ENCODE results near the gene MAP3K7.

The MAP3K7 gene

DNA sequence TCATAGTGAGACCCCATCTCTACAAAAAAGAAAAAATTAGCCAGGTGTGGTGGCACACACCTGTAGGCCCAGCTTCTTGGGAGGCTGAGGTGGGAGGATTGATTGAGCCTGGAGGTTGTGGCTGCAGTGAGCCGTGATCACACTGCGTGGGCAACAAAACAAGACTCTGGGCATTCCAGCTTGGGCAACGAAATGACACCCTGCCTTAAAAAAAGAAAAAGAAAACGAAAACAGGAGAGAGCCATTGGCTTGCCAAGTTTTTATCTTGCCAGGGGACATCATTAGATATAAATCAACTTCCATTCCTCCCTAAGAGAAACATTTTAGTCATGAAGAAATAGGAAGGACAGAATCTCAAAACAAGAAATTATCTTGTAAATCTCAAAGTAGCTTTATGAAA, 109.5 kb downstream of the MAP3K7 start:
- Mint-ChIP-seq H3K4me3 (no peak overlapping the region), H3K9me3 (no peaks in the 10 kb centered on the region), H3K27ac (no peak overlapping the region), H3K4me1 (peaks cover 14% of the 10 kb centered on the region), H3K27me3 (no peaks in the 10 kb centered on the region), H3K36me3 (no peaks in the 10 kb centered on the region)
- no peak for ATAC-seq (ENCODE audit: low read depth)
- no peak for DNase-seq (ENCODE audit: low spot score in 2 of 2)

DNA sequence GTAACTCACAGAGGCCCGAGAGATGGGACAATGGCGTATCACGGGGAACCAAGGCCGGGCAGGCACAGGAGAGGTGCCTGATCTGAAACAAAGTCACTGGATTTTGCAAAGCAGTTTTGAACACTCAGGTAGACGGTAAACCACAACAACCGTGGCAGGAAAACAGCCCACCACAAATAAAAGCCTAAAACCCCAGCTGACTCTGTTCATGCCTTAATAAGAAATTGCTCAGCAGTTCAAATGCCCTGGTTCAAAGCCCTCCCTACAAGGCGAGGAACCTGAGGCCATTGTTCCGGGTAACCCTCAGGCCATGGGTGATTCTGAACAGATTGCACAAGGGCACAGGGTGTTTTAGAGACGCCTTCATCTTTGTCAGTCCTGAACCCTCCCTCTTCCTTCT, 114.2 kb downstream of the MAP3K7 start:
- no peak for ATAC-seq (ENCODE audit: low read depth)
- Mint-ChIP-seq H3K36me3 (no peaks in the 10 kb centered on the region), H3K27me3 (peaks cover 3% of the 10 kb centered on the region), H3K27ac (no peak overlapping the region), H3K4me1 (peaks cover 8% of the 10 kb centered on the region), H3K9me3 (no peaks in the 10 kb centered on the region), H3K4me3 (no peak overlapping the region)
- DNase-seq (ENCODE audit: low spot score in 2 of 2): no peak

DNA sequence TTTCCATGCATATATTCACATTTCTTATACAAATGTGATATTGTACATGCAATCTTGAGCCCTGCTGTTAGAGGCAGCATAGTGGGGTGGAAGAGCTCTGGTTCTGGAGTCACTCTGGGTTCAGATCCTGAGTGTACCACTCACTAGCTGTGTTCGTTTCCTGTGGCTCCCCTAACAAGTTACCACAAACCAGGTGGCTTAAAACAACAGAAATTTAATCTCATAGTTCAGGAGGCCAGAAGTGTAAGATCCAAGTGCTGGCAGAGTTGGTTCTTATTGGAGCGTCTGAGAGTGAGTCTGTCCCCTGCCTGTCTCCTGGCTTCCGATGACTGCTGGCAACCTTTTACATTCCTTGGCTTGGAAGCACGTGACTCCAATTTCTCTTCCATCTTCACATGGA, 115.6 kb downstream of the MAP3K7 start:
- H3K9me3 Mint-ChIP-seq: no peaks in the 10 kb centered on the region
- H3K36me3 Mint-ChIP-seq: no peaks in the 10 kb centered on the region
- DNase-seq (ENCODE audit: low spot score in 2 of 2): no peak
- no peak overlapping the region for H3K27ac Mint-ChIP-seq
- H3K27me3 Mint-ChIP-seq: peaks cover 3% of the 10 kb centered on the region
- ATAC-seq (ENCODE audit: low read depth): no peak
- peaks cover 6% of the 10 kb centered on the region for H3K4me1 Mint-ChIP-seq
- H3K4me3 Mint-ChIP-seq: no peak overlapping the region

DNA sequence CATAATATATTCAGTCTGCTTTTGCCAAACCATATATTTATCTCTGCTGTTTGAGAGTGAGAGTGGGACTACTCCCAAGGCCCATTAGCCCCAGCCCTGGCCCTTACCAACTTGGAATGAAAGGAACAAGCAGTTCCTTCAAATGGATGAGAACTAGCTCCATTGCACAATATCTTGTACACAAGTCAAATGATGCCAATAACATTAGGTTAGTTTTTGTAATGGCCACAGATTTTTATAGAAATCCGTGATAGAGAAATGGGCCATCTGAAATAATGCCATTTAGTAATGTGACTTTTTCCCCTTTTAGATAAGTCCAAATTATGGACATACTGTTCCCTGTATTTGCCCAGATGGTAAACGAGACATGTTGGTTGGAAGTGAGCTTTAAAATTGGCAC, 117.0 kb downstream of the MAP3K7 start:
- Mint-ChIP-seq H3K9me3 (no peaks in the 10 kb centered on the region), H3K27me3 (peaks cover 3% of the 10 kb centered on the region)

DNA sequence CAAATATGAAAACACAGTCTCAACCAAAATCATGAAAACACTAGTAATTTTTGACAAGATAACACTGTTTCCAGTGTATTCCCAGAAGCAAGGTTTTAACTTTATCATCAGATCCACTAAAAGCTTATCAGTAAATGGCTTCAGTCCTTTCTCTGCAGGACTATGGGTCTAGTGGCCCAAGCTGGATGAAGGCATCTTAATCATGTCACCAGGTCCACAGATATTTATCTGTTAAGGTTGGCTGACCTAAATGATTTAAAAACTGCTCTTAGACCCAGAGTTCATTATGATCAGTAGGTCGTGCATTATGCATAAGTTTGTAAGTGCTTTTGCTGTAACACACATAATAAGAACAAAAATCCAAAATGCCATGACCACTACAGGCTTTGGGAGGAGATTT, 118.0 kb downstream of the MAP3K7 start:
- no peak overlapping the region for H3K4me3 Mint-ChIP-seq
- no peak overlapping the region for H3K27ac Mint-ChIP-seq
- H3K9me3 Mint-ChIP-seq: no peaks in the 10 kb centered on the region
- DNase-seq (ENCODE audit: low spot score in 2 of 2) (no peak), ATAC-seq (ENCODE audit: low read depth) (no peak)
- peaks cover 5% of the 10 kb centered on the region for H3K4me1 Mint-ChIP-seq
- peaks cover 3% of the 10 kb centered on the region for H3K27me3 Mint-ChIP-seq
- no peaks in the 10 kb centered on the region for H3K36me3 Mint-ChIP-seq

More for the DNA sequence above, 117.0 kb downstream of the MAP3K7 start:
- Mint-ChIP-seq H3K4me1 (peaks cover 5% of the 10 kb centered on the region), H3K36me3 (no peaks in the 10 kb centered on the region), H3K27ac (no peak overlapping the region), H3K4me3 (no peak overlapping the region)
- ATAC-seq (ENCODE audit: low read depth): no peak
- no peak for DNase-seq (ENCODE audit: low spot score in 2 of 2)

DNA sequence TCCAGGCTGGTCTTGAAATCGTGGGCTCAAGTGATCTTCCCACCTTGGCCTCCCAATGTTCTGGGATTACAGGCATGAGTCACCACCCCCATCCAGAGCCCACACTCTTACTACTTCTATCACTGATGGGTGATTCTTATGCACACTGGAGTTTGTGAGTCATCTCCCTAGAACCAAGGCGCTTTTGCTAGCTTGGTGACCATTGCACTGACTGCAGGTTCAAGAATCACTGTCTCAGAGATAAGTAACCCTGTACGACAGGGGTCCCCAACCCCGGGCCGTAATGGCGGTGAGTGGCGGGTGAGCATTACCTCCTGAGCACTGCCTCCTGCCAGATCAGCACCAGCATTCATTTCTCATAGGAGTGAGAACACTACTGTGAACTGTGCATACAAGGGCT, 118.8 kb downstream of the MAP3K7 start:
- Mint-ChIP-seq H3K4me3 (no peak overlapping the region), H3K9me3 (no peaks in the 10 kb centered on the region), H3K36me3 (no peaks in the 10 kb centered on the region), H3K27me3 (peaks cover 3% of the 10 kb centered on the region), H3K4me1 (peaks cover 5% of the 10 kb centered on the region), H3K27ac (no peak overlapping the region)
- no peak for DNase-seq (ENCODE audit: low spot score in 2 of 2)
- no peak for ATAC-seq (ENCODE audit: low read depth)

DNA sequence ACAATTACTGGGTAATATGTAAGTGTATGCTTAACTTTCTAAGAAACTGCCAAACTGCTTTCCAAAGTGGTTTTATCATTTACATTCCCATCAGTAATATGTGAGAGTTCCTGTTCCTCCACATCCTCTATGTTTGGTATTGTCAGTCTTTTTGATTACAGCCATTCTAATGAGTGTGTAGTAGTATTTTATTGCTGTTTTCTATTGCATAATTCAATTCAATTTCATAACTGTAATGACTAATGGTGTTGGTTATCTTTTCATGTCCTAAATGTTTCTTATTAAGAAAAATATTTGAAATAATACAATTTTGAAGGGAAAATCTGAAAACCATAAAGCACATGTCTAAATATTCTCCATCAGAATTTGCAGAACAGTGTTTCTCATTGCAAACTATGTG, 119.3 kb downstream of the MAP3K7 start:
- Mint-ChIP-seq H3K4me3 (no peak overlapping the region), H3K27ac (no peak overlapping the region), H3K4me1 (peaks cover 5% of the 10 kb centered on the region), H3K27me3 (peaks cover 3% of the 10 kb centered on the region), H3K9me3 (no peaks in the 10 kb centered on the region), H3K36me3 (no peaks in the 10 kb centered on the region)
- ATAC-seq (ENCODE audit: low read depth) (no peak), DNase-seq (ENCODE audit: low spot score in 2 of 2) (no peak)

DNA sequence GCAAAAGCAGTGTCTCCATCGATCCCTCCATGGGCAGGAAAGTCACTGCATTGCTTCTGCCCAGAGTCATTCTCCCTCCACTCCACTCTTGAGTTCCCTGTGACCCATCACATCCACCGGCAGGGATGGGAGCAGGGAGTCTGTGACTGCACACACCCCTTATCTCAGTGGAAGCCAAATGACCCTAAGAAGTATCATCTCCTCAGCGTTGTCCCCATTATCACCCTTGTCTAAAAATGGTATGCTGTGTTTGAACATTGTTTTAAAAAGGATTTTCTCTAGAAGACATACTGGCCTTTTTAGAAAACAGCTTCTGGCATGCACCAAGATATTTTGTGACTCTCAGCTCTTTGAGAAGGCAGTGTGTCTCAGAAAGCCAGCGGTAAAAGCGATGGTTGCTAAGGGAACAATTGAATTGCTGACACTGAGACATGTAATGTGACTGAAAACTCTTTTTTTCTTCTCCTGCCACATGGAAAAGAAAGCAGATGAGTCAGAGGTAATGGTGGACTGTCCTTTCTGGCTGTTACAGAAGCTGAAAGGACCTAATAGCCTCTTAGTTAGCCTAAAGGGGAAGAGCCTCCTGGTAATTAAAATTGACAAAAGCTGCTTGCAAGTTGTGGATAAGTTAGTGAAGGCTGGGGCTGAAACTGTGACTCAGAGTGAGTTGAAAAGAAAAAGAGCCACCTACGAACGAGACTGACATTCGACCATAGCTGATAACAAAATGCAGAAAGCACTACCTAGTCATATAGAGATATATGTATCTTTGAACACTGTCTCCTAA, 120.5 kb downstream of the MAP3K7 start:
- Mint-ChIP-seq H3K9me3 (no peaks in the 10 kb centered on the region), H3K4me3 (no peak overlapping the region), H3K4me1 (peaks cover 5% of the 10 kb centered on the region), H3K27me3 (peaks cover 2% of the 10 kb centered on the region), H3K36me3 (no peaks in the 10 kb centered on the region), H3K27ac (no peak overlapping the region)
- no peak for ATAC-seq (ENCODE audit: low read depth)
- DNase-seq (ENCODE audit: low spot score in 2 of 2): no peak

DNA sequence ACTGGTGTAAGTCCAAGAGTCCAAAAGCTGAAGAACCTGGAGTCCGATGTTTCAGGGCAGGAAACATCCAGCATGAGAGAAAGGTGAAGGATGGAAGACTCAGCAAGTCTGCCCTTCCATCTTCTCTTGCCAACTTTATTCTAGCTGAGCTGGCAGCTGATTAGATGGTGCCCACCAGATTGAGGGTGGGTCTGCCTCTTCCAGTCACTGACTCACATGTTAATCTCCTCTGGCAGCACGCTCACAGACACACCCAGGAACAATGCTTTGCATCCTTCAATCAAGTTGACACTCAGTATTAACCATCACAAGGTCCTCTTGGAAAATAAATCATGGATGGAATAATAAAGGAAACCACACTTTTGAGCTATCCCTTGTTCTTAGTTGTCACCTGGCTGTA, 121.2 kb downstream of the MAP3K7 start:
- H3K4me1 Mint-ChIP-seq: peaks cover 5% of the 10 kb centered on the region

DNA sequence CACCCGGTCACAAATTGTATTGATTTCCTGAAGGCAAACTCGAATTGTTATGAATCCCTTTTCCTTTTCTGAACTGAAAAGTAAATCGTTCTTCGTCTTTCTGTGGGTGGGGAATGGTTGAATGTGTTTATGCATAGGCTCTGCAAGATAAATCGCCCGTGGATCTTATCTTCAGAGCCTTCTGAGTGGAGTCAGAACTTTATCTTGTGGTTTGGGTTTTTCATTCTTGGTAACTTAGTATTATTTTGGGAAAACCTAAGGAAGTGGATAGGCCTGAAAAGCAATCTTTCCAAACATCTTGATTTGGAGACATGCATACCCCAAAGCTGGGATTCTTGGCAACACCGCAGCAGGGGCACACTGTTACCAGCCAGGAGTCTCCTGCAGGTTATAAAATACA, 122.4 kb downstream of the MAP3K7 start:
- peaks cover 5% of the 10 kb centered on the region for H3K4me1 Mint-ChIP-seq
- H3K27ac Mint-ChIP-seq: no peak overlapping the region
- no peak overlapping the region for H3K4me3 Mint-ChIP-seq
- no peaks in the 10 kb centered on the region for H3K27me3 Mint-ChIP-seq
- H3K36me3 Mint-ChIP-seq: peaks cover 2% of the 10 kb centered on the region
- H3K9me3 Mint-ChIP-seq: no peaks in the 10 kb centered on the region
- DNase-seq (ENCODE audit: low spot score in 2 of 2): no peak
- ATAC-seq (ENCODE audit: low read depth): no peak

More for the DNA sequence above, 121.2 kb downstream of the MAP3K7 start:
- Mint-ChIP-seq H3K4me3 (no peak overlapping the region), H3K36me3 (peaks cover under 1% of the 10 kb centered on the region), H3K9me3 (no peaks in the 10 kb centered on the region), H3K27me3 (no peaks in the 10 kb centered on the region), H3K27ac (no peak overlapping the region)
- ATAC-seq (ENCODE audit: low read depth) (no peak), DNase-seq (ENCODE audit: low spot score in 2 of 2) (no peak)

DNA sequence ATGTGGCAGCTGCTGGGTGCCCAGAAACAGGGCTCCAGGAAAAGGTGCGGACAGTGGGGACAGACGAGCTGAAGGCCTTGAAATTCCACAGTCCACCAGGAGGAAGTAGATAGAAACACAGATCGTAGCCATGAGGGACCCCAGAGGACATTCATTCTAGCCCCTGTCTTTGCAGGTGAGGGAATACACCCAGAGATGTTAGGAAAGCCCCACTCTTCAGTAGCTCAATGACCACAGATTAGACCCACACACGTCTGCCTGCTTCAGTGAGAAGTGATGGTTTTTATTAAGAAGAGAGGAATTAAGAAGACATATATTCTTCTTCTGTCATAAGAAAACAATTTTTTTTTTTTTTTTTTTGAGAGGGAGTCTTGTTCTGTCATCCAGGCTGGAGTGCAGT, 123.0 kb downstream of the MAP3K7 start:
- Mint-ChIP-seq H3K36me3 (peaks cover 2% of the 10 kb centered on the region), H3K4me1 (peaks cover 6% of the 10 kb centered on the region), H3K27ac (no peak overlapping the region), H3K9me3 (no peaks in the 10 kb centered on the region), H3K4me3 (no peak overlapping the region), H3K27me3 (no peaks in the 10 kb centered on the region)
- DNase-seq (ENCODE audit: low spot score in 2 of 2) (no peak), ATAC-seq (ENCODE audit: low read depth) (no peak)
